Measurements from ENCODE around the gene RIT1.

DNA sequence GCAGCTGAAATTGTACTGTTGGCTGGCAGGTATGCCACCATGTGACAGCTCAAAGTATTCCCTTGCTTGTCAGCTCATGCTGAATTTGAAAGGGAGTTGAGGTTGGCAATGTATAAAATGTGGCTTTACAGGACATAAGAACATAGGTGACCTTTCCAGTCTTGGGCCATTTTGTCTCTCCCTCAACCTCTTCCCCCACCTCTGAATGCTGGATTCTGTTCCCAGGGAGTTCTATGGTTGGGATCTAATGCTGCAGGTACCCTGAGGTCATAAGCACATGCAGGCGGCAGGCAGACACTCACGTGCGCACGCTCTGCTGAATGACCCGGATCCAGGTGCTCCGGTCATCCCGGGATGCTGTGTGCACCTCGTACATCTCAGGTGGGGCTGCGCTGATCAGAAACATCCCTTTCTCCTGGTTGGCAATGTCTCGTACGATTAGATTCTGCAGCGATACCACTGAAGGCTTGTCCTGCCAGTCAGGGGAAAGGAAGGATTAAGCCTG, 46.3 kb upstream of the RIT1 start:
- TF ChIP-seq, protein P1, sequence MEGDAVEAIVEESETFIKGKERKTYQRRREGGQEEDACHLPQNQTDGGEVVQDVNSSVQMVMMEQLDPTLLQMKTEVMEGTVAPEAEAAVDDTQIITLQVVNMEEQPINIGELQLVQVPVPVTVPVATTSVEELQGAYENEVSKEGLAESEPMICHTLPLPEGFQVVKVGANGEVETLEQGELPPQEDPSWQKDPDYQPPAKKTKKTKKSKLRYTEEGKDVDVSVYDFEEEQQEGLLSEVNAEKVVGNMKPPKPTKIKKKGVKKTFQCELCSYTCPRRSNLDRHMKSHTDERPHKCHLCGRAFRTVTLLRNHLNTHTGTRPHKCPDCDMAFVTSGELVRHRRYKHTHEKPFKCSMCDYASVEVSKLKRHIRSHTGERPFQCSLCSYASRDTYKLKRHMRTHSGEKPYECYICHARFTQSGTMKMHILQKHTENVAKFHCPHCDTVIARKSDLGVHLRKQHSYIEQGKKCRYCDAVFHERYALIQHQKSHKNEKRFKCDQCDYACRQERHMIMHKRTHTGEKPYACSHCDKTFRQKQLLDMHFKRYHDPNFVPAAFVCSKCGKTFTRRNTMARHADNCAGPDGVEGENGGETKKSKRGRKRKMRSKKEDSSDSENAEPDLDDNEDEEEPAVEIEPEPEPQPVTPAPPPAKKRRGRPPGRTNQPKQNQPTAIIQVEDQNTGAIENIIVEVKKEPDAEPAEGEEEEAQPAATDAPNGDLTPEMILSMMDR (IDR thresholded peaks at IDR 0.05): no peak
- TF ChIP-seq POLR2A (IDR thresholded peaks at IDR 0.05): no peak

All from testis (tissue), 2 donors.